HG03025 (cell line): ENCODE results near the gene RPL41.
"Not testable (repeated sequence)": the region's sequence is repeated elsewhere in the genome, so short reads cannot be mapped to it uniquely, and the experiment has no call there.

Source experiments
- ATAC-seq: cut with Tn5 transposase; IDR thresholded peaks from one replicate; pipeline ENCODE4 v1.9.1; 2021; ENCODE audit warnings: mild to moderate bottlenecking, moderate library complexity; ENCODE audit not compliant: unreplicated experiment, low FRiP score

RPL41 gene

DNA sequence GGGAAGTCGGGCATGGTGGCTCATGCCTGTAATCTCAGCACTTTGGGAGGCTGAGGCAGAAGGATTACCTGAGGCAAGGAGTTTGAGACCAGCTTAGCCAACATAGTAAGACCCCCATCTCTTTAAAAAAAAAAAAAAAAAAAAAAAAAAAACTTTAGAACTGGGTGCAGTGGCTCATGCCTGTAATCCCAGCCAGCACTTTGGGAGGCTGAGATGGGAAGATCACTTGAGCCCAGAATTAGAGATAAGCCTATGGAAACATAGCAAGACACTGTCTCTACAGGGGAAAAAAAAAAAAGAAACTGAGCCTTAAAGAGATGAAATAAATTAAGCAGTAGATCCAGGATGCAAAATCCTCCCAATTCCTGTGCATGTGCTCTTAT, 13.8 kb upstream of the RPL41 start:
- no peak for ATAC-seq

DNA sequence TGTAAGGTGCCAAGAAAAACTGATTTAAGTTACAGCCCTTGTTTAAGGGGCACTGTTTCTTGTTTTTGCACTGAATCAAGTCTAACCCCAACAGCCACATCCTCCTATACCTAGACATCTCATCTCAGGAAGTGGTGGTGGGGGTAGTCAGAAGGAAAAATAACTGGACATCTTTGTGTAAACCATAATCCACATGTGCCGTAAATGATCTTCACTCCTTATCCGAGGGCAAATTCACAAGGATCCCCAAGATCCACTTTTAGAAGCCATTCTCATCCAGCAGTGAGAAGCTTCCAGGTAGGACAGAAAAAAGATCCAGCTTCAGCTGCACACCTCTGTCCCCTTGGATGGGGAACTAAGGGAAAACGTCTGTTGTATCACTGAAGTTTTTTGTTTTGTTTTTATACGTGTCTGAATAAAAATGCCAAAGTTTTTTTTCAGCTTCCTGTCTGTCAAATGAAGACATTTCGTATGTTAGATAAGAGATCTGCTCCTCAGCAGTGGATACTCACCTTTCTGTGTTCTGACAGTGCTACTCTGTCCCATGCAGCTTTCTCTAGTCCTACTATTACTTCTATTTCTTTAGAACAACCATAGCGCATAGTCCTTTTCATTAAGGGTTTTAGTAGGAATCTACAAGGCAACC, 13.2 kb upstream of the RPL41 start:
- no peak for ATAC-seq

DNA sequence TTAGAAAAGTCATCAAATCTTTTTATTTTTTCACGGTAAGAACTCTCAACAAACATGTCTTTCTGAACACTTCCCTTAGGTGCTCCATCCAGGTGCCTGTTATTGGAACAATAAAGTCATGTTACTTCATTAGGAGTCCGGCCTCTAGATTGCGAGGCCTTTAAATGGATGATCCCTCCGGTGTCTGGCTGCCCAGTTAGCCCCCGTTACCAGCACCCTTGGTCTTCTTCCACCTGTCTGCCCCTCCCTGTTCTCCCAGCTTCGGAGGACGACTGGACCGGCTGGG, 12.7 kb upstream of the RPL41 start:
- ATAC-seq = no peak

DNA sequence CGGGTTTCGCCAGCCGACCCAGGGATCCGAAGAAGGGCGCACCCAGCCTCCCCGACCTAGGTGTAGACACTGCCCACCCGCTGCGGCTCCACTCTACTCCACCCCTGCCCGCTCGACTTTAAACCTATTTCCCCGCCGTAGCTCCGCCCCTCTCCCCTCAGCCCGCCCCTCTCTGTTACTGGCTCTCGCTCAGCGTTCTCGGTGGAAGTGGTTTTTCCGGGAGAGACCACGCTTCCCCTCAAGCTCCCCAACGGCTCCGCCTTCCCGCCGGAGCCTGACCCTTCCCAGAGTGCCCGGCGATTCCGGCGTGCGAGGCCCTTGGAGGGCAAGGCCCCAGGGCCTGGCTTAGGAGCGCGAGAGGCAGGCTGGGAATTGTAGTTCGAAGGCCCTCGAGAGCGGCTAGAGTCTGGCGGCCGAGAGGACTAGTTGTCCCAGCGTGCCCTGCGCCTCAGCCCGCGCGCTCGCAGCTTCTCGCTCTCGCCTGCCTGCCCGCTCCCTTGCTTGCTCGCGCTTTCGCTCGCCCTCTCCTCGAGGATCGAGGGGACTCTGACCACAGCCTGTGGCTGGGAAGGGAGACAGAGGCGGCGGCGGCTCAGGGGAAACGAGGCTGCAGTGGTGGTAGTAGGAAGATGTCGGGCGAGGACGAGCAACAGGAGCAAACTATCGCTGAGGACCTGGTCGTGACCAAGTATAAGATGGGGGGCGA, 12.2 kb upstream of the RPL41 start, which contains the start of gene PA2G4:
PA2G4 (plus strand) TSS at position 451 of the 706 bp plus-strand sequence; CDS start at position 630, 179 bp downstream.
- ATAC-seq = peak; percentile 89

DNA sequence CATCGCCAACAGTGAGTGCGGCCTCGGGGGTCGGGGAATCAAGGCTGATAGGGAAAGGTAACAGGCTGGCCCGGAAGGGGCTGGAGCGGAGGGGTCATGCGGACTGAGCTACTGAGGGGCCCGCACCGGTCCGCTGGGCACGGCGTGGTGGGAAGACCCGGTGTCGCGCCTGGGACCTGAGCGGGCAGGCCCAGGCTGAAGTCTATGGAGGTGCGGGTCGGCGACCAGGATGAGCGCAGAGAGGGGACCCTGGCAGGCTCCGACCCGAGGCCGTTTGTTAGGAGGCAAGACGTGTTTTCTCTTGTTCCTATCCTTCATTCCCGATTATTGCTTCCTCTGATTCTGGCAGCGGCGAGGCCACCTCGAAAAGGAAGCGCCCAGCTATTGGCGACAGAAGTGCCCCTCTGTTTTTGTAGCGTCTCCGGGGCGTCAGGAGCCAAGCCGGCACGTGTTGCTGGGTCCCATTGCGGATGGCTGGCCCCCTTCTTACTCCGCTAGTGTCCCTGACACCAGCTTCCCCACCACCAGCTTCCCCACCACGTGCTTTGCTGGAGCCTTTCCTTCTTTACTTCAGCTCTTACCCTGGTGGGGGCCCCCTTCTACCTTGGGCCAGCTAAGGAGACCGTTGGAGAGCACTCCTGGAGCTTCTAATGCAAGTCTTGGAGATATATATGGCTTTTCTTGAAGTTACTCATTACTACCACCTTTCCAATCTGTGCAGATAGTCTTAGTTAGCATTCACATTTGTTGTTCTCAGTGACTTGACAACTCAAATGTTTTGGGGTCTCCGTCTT, 11.4 kb upstream of the RPL41 start:
- peak; percentile 17 for ATAC-seq

DNA sequence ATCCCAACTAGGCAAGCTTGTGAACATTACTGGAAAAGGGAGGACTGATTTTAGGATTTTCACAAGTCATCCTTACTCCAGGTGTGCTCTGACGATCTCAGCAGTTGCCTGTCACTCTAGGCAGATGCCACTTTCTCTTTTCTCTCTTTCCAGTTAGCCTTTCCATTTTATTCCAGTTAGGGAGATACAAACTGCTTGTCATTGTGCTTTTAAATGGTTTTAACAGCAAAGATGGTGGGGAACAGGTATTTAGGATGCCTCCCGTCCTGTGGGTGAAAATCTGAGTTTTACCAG, 10.9 kb upstream of the RPL41 start:
- no peak for ATAC-seq

DNA sequence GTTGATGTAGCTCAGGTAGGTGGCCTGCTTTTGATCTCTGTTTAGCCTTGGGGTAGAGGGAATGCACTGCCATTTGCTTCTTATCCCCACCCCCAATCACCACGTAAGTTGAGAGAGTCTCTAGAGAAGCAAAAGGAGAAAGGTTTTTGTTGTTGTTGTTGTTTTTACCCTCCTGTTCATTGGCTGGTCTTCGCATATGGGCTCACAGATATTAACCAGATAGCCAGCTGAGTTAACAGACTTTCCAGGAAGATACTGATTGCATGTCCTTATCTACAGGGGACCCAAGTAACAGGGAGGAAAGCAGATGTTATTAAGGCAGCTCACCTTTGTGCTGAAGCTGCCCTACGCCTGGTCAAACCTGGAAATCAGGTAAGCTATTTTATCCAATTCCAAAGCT, 9.2 kb upstream of the RPL41 start:
- ATAC-seq = no peak

DNA sequence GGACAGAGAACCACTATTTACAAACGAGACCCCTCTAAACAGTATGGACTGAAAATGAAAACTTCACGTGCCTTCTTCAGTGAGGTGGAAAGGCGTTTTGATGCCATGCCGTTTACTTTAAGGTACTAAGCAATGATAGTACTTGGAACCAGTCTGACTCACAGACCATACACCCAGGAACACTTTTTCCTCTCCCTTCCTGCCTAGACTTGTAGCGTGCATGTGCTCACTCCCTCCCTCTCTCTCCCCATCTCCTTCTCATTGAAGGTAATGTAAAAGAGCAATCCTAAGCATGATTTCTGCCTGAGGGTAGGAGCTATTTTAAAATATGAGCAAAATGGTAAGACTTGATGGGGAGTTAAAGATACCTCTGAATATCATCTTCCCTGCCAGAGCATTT, 5.9 kb upstream of the RPL41 start:
- no peak for ATAC-seq

DNA sequence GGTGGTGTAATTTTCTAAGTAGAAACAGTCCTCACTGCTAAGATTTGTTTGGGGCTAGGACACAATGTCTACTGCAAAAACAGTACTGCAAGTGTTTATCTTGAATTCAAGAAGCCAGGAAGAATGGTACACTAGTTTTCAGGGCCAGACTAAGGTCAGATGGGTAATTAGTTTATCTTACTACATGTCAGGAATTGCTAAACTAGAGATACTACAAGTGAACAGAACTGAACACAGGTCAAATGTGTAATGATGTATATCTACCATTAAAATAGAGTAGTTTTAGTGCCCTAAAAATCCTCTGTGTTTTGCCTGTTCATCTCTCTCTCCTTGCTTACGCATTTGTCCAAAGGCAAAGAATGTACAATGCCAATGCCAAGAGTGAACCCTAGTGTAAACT, 2.3 kb upstream of the RPL41 start:
- ATAC-seq = no peak

DNA sequence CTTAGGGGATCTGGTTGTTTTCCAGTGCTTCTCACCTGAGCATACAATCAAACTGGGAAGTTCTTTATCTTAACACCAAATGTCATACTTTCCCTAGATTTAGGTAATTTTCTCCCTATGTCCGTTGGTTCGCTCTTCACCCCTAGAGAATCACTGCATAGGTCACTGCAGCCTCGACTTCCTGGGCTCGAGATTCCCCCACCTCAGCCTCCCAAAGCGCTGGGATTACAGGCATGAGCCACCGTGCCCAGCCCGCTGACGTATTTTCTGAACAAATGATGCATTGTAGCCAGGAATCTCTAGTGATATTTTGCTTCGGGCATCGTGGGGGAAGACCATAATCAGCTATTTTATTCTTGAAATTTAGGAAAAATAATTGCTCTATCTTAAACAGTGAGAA, 1.1 kb upstream of the RPL41 start:
- ATAC-seq = no peak

DNA sequence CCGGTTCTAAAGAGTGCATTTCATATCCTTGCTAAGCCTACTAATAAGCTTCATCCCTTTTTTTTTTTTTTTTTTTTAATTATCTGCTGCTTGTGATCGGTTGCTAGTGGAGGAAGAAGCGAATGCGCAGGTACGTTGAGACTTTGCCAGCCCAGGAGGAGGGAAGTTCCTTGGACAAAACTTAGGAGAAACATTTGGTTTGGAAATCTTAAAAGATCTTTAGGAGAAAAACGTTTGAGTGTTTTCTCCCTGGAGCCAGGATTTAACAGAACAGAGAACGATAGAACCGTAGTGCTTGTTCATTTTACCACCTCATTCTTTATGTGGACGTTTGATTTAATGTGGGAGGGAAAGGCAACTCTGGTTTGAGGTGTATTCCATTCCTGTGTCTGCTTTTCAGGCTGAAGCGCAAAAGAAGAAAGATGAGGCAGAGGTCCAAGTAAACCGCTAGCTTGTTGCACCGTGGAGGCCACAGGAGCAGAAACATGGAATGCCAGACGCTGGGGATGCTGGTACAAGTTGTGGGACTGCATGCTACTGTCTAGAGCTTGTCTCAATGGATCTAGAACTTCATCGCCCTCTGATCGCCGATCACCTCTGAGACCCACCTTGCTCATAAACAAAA, 761 bp downstream of the RPL41 start:
- ATAC-seq = not testable (repeated sequence)

DNA sequence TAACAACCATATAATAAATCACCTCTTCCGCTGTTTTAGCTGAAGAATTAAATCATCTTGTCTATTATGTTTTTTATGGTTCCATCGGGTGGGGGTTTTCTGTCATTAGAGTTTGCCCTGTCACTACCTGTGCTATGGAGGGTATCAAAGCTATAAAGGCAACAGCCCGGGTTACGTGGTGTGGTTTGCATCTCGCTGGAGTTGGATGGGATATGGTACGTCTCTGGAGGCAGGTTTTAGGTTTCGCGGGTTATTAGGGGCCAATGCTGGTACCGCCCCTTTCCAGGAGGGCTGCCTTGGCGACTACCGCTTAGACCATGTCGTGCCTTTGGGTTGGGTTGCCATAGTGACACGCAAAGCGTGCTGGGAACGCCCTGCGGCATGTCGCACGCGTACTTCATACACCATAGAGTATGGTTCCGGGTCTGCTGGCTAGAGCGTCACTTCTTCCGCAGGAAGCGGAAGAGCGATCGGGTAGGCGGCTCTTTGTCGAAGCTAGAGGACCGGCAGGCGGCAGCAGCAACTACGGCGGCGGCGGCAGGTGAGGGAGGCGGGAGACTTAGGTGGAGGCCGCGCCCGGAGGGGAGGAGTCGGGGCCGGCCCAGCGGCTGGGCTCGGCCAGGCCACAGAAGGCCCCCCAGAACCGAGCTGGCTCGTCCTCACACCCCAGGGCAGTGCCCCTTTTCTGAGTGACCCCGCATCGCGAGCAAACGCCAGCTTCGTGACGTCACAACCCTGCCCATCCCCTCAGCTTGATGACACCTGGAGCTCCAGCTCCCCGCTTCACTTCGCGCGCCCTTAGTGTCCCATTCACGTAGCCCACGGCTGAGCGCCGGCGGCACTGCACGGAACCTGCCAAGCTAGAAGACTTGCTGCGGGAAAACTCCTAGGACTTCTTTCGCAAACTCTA, 1.6 kb downstream of the RPL41 start, which contains the start of gene ZC3H10:
ZC3H10 (plus strand) TSS at position 489 of the 910 bp plus-strand sequence. CDS start 2,297 bp downstream, outside the sequence.
- peak; percentile 80 for ATAC-seq

DNA sequence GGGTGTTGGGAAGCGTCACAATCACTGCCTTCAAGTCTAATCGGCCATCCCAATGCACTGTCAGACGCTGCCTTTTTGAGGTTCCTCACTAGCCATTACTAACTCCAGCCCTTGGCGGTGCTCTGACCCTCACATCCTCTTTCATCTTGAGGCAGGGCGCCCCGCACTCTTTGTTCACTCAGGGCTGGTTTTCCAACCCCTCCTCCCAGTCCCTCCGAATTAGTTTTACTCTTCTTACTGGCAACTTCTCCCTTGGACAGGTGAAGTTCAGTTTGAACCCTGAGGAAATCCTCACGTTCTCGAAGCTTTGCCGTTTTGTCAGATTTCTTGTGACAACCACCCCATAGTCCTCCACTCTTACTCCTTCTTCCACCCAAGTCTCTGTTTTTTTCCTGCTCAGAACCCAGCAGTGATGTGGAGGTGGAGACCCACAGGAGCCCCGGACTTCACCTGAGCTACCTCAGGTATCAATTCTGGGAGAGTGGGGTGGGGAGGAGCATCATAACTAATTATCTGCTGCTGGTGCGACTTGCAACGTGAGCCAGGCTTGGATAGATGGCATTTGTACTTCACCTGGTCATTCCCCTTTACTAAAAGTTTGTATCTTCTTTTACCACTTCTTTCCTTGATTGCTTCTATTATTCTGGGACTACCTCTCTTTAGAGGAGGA, 2.4 kb downstream of the RPL41 start:
- ATAC-seq = no peak

DNA sequence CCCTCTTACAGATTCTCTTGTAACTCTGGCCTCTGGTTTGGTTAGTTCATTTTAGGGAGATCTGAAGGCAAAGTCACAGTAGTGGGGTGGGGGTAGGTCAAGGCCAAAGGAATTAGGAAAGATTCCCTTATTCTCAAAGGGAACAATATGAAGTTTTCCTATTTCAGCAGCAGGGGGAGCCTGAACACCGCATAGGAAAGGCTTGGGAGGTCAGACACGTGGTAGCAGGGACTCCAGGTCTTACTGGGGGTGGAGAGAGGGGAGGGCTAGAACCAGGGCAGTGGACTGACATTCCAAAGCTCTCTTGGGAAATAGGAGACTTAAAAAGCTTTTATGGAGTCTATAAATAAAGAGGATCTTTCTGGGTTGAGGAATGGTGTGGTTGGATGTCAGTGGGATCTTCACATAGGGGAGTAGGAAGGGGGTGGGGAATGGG, 2.9 kb downstream of the RPL41 start:
- no peak for ATAC-seq

DNA sequence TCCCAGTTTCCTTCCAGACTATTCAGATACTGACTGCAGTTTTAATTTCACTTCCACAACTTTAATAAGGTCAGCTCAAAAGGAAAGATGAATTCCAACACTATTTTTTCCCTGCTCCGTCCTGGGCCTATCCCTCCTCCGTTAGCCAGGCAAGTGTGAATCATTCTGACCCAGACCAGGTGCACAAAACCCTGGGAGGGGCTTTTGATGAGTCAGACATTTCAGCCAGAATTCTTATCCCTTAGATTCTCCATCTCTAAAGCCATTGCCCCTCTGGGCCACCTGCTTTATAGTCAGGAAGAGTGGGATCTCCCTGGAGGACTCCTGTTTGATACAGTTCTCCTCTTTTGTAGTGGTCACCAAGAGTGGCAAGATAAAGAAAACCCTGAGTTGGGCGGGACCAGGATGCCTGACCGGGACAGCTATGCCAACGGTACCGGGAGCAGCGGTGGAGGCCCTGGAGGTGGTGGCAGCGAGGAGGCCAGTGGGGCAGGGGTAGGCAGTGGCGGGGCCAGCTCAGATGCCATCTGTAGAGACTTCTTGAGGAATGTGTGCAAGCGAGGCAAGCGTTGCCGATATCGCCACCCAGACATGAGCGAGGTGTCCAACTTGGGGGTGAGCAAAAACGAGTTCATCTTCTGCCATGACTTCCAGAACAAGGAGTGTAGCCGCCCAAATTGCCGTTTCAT, 3.9 kb downstream of the RPL41 start:
- no peak for ATAC-seq

DNA sequence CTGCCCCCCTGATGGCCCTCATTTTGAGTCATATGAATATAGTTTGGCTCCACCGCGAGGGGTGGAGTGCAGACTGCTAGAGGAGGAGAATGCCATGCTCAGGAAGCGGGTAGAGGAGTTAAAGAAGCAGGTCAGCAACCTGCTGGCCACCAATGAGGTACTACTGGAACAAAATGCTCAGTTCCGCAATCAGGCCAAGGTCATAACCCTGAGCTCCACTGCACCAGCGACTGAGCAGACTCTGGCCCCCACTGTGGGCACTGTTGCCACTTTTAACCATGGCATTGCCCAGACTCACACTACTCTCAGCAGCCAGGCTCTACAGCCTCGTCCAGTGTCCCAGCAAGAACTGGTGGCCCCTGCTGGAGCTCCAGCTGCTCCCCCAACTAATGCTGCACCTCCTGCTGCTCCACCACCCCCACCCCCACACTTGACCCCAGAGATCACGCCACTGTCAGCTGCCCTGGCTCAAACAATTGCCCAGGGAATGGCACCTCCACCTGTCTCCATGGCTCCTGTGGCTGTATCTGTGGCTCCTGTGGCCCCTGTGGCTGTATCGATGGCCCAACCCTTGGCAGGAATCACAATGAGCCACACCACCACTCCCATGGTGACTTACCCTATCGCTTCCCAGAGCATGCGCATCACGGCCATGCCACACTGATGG, 4.9 kb downstream of the RPL41 start:
- no peak for ATAC-seq

DNA sequence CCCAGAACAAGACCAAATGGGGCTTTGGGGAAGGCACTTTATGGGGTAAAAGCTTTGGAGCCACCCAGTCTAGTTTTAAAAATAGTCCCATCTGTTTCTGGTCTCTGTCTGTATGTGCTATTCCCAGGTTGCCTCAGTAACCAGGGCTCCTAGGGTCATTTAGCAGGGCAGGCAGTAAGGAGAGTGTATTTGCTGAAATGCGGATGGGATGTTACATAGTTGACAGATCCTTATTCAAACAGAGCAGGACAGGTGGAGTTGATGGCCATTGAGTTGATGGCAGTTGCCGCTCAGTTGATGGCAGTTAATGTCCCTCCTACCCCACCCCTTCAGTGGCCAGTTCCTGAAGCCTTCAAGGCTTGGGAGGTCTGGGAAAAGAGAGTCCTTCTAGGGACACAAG, 6.2 kb downstream of the RPL41 start:
- ATAC-seq = no peak

DNA sequence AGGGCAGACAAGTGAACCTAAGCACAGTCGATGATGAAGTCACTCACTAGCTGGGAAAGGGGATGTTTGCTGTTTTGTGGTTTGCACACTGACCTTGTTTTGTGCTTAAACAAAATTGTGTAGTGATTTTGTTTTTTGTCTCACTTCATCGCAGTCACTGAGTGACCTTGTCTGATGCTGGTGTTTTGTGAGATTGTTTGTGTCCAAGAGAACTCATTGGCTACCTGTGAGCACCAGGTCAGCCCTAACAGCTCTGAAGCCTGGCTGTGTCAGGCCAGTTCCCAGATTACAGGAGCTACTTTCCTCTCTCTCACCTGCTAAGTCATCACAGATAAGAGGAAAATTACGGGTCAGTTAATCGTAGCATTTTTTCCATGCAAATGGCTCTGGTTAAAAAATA, 7.7 kb downstream of the RPL41 start:
- no peak for ATAC-seq
